Stimulated activated CD4-positive, alpha-beta T cell treated with anti-CD3 and anti-CD28 coated beads, Interleukin-12 subunit alpha, Interleukin-12 subunit beta, amount 100 ng/mL, for 48 hours (primary cell): ENCODE data around the gene PGLYRP4.
A peak's percentile ranks its signal among the peaks of the same experiment; 100 is the strongest.

Source experiments
- DNase-seq, 3 donors: peaks; one replicate each; pipeline ENCODE4 v3.0.0-alpha.2; 2020; ENCODE audit warnings: low read depth in 2 of 3, low spot score in 1 of 3

Gene PGLYRP4

GRCh38 chr1:153293480-153293775 is 55.2 kb downstream of the PGLYRP4 start:
- no peak for DNase-seq

- no peak for DNase-seq
These were observed 55.7 kb downstream of the PGLYRP4 start for GRCh38 chr1:153292740-153293479.

GRCh38 chr1:153292185-153292584 is 56.5 kb downstream of the PGLYRP4 start:
- no peak for DNase-seq

GRCh38 chr1:153291514-153291913 is 57.1 kb downstream of the PGLYRP4 start:
- no peak for DNase-seq

- DNase-seq, result peak in 2 of 3 donors; percentile 6 to 14
These were observed 59.9 kb downstream of the PGLYRP4 start for GRCh38 chr1:153288634-153289275.
